GM12891 (cell line): ENCODE data around the gene AKT1.

Source experiments
- PAX5 ChIP-seq: IDR thresholded peaks from 2 replicates; pipeline ENCODE4 v1.6.1; 2011; ENCODE audit warnings: low read length, moderate library complexity, mild to moderate bottlenecking; ENCODE audit not compliant: insufficient read depth, severe bottlenecking
- POLR2A ChIP-seq: IDR thresholded peaks from 2 replicates; pipeline ENCODE4 v1.6.1; 2011; ENCODE audit warnings: low read depth, low read length, control low read depth

GRCh38 chr14:104781271-104782077, 14.1 kb downstream of the AKT1 start:
- TF ChIP-seq POLR2A: no peak
- no peak for TF ChIP-seq PAX5
